Stimulated activated CD8-positive, alpha-beta memory T cell treated with anti-CD3 and anti-CD28 coated beads, Interleukin-15, amount 100 ng/mL, for 24 hours (primary cell): Measurements from ENCODE around the gene IFIH1.
A peak's percentile ranks its signal among the peaks of the same experiment; 100 is the strongest.

ENCODE experiments used
- DNase-seq: peaks from one replicate; pipeline ENCODE4 v3.0.0-alpha.2; 2020; ENCODE audit warnings: low read depth

IFIH1 gene

DNA sequence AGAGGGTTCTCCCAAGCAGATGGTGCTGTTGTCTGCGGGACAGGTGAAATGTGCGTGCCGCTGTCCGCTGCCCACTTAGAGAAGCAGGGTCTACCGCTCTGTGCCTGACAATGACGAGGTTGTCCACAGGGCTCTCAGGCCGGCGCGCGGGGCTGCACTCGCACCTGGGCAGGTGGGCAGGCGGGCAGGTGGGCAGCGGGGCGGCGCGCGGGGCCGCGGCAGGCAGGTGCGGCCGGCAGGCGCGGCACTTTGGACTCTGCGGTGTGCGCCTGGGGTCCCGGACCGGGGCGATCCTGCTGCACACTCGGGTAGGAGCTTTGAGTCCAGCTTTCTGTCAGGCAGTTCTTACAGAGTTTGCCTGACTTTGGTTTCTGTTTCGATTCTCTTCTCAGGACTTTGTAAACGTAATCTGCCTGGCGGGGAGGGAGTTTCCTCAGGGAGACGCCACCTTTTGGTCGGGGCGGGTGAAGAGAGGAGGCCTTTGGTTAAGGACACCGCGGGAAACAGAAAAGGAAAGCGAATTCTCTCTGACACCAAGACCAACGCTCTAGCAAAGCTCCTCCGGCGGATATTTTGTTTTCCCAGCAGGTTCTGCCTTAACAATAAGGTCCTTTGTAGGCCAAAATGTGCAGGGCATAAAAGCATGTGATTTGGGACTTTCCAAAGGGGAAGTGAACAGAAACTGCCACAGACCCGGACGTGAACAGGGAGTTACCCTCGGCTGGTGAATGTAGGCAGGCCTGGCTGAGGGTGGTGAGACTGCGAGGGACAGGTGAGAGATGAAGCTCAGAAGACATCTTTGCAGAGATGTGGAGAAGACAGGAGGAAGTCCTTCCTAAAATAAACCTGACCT is at the start of gene IFIH1:
TSS of gene IFIH1 (minus strand) at position 357 of the 853 bp plus-strand sequence. CDS start 377 bp downstream, outside the sequence.
- DNase-seq = peak; percentile 29

DNA sequence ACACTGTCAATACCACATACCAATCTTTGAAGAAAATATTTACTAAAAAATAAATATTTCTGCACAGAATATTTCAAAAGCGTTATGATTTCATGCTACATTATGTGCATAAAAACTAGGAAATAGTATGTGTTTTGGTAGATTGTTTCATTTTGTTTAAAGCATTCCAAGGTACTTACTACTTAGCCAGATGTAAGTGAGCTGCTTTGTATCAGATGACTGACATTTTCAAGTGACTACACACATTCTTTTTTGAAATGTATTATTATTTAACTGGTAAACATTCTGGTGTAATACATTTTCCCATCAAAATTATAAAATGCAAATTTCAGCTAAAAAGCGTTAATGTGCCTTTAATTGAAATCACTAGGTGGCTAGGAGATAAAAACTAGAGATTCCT is 46.9 kb upstream of the IFIH1 start:
- DNase-seq = no peak

DNA sequence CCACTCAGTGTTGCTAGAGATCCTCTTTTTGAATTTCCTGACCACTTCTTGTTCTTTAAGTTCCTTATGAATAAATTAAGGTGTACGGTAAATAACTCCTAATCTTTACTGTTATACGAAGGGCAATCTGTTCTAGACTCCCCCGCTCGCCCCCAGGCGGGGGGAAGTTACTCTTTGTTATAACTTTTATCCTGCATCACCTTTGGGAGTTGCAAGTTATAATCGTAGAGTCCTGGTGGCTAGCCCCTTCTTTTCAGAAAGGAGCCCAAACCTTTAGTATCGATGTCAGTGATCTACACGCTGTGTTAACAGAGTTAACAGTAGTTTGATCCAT is 26.1 kb upstream of the IFIH1 start:
- no peak for DNase-seq

GRCh38 chr2:162343824-162344616 is 25.5 kb upstream of the IFIH1 start, which contains the start of gene GCA:
GCA (plus strand) TSS chr2:162344132; CDS start chr2:162344249, 117 bp downstream.
- peak; percentile 82 for DNase-seq

GRCh38 chr2:162343492-162343823 is 25.0 kb upstream of the IFIH1 start:
- DNase-seq = no peak

DNA sequence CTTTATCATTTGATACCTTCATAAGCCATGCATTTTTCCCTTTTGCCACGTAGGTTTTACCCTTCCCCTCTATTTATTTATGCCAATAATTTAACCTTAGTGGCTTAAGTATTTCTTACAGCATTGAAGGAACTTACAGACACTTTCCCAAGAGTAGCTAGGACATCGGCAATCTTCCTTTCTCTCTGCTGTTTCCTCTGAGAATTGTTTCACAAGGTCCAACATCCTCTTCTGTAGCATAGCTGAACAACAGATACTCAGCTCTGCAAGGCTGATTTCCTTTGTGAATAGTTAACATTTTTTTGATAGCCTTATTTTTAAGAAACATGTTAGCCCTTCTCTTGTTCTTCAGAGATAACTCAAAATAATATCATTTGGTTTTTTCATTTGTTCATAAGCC is 24.4 kb upstream of the IFIH1 start:
- no peak for DNase-seq

DNA sequence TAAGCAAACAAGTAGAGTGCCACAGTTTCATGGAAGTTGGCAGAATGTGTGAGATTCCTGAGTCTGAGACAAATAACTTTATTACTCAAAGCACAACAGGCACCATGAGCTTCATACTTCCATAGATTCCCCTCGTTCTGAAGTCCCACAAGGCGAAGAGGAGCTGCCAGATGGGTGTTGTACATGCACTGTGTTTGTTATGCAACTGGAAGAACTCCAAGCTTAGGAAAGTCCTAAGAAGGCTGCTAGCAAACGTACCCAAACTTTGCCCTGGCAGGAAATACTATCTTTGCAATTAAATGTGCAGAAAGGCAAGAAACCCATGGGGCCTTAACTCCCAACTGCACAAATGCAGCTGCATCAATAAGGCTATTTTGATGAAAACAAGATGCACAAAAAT is 23.8 kb upstream of the IFIH1 start:
- DNase-seq = no peak

DNA sequence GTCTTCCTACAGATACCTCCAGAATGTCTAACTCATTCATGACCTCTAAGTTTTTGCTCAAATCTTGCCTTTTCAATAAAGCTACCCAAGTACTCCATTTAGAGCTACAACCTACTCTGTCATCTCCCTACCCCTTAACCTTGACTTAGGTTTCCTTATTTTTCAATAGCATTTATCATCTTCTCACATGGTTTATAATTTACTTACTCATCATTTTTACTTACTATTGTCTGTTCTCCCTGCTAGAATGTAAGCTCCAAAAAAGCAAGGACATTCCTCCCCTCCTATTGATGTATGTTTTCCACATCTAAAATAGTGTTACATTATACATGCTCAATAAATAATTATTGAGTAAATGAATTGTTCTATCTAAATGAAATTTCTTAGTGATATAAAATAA is 22.3 kb upstream of the IFIH1 start:
- no peak for DNase-seq

DNA sequence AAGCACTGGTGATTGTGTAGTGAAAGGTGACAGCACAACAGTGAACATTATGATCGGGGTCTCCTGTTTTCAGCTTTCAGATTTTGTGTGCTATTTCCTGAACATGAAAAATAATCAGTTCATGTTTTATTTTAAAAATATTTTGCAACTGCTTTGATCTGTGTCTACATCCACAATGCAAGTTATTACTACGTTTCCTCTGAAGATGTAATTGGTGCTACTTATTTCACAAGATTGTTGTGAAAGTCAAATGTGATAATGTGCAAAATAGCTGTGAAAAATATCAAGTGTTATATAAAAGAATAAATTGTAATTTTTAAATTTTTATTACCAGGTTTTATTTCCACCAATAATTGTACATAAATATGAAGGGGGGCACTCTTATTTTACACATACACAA is 19.4 kb upstream of the IFIH1 start:
- DNase-seq = no peak

DNA sequence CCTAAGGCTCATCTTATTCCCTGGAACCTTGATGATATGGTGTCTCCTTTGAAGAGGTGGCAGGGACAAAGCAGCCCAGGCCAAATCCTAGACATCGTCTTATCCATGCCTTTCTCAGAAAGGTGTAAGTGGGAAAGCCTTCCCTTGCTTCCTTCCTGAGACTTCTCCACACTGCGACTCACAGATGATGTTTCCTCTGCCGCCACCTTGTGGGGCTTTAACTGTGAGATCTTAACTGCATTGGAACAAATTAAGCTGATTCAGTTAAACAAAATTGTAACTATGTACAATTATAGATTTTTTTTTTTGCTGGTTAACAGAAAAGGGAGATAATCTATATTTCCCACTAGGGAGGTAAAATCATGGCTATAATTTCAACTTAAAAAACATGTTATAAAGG is 15.5 kb upstream of the IFIH1 start:
- no peak for DNase-seq

DNA sequence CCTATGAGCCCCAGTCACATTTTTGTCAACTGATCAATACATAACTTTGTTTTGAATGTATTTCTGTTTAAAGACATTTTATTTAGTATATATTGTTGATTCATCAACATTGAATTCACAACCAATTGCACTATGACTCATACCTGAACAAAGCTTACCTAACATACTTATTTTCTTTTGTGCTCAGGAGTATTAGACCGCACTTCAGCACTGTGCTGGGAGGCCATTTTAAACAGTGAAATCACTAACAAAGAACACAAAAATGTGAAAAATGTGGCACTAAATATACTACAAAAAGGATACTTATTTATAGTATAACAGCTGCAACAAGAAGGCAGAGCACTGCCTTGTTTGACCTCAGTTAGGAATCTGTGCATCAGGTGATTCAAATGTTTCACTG is 12.4 kb upstream of the IFIH1 start:
- no peak for DNase-seq

- DNase-seq = no peak
Measured at GRCh38 chr2:162328424-162329157, 10.1 kb upstream of the IFIH1 start.

GRCh38 chr2:162327806-162328205 is 9.3 kb upstream of the IFIH1 start:
- no peak for DNase-seq

- DNase-seq = no peak
Measured at GRCh38 chr2:162327134-162327769, 8.8 kb upstream of the IFIH1 start.

DNA sequence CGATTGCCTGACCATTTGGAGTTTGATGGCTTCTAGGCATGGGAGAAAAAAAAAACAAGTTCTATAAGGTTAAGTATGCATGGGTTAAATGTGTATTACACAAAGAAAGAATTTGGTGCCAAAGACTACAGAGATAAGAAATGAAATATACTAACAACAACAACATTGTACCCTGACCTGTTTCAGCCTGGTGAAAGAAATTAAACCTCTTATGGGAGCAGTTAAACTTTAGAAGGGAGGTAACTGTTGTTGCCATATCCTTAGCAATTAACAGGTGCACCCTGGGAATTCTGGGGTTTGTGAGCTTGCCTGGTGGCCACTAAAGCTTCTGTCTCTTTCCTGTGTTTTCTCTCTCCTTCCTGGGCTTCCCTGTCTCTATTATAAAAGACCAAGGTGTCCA is 6.5 kb upstream of the IFIH1 start:
- no peak for DNase-seq

GRCh38 chr2:162320864-162321517 is 2.5 kb upstream of the IFIH1 start:
- no peak for DNase-seq

- no peak for DNase-seq
Measured at GRCh38 chr2:162317861-162318327, 590 bp downstream of the IFIH1 start.

DNA sequence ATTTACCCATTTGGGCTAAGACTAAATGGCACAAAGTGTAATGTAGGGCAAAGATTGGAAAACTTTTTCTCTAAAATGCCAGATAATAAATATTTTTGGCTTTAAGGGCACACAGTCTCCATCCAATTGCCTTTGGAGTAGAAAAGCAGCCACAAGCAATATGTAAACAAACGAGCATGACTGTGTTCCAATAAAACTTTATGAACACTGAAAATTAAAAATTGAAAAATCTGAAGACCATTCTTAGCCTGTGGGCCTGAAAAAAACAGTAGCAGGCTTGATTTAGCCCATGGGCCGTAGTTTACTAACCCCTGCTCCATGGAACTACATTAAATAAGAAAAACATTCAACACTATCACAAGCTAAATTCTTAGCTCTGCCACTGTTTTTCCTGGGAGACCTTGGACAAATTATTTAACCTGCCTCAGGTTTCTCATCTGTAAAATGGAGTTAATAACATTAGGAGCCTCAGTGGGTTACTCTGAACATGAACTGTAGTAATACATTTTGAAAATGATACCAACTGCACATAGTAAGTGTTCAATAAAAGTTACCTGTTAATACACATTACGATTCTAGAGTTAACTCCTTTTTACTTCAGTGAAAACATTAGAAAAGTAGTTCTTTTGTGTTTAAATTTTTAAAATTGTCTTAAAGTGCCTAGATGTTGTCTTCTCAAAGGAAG is 1.3 kb downstream of the IFIH1 start:
- DNase-seq = no peak

DNA sequence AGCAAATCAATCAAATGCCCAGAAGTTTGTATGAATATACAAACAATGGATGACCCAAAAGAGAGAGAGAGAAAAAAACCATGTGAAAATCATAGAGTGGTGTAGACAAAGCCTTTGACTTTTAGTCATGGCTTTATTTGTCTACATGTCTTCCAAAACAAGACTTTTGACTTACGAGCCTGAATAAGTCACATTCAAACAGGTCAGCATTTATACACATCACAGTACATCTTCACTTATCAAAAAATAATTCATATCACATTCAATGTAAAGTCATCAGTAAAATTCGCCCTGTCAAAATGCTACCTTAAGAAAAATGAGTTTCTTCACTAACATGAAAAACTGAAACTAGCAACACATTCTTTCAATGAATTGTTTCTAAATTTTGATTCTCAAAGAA is 1.9 kb downstream of the IFIH1 start:
- DNase-seq = no peak

DNA sequence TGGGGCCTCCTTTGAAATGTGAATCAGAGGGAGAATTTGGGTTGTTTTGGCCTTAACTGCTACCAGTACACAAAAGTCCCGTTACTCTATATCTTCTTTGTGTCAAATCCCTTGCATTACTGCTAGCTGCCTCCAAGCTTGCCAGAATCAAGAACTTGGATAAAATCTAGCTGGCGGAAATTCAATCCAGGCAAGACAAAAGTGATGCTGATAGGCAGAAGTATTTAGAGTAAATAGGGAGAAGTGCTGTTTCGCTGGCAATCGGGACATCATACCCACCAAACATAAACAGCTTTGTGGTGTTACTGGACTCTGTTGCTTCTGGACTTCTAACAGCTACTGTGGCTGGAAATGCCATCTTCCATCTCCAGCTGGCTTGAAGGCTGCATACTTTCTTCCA is 2.5 kb downstream of the IFIH1 start:
- no peak for DNase-seq

DNA sequence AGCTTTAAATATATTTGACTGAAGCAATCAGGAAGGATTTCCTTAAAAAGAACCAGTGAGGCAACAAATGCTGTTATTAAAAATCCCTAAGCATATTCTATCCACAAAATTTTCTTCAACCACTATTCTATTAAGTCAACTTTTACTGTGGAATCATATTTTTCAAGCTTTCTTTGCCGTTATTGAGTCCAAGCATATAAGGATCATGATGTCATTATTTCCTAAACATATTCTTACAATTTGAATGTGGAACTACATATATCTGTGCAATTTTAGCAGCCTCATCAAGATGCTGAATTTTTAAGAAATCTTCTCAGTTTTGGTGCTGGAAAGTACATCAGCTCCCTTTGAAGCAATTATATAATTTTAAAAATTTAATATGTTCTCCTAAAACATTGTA is 5.6 kb downstream of the IFIH1 start:
- DNase-seq = no peak
